A549 treated with dexamethasone at 1 μM for 4 hours (cell line): ENCODE results near the gene LIN28A. TPM values are rescaled to one million over a fixed set of nuclear protein-coding genes. Genes with fewer than 3 reads are reported as not detected.

Experiments used
- total RNA-seq: library from RNA; stranded (reverse); fragments of 200-300 nt; extraction: Qiagen RNA extraction; gene quantifications from 5 replicates; pipeline ENCODE4 v1.2.3, GENCODE V29; 2022

The LIN28A gene
- not detected in 5 replicates for total RNA-seq

GRCh38 chr1:26410706-26411623 lies at the start of gene LIN28A:
Gene LIN28A (plus strand): TSS chr1:26410817. CDS start chr1:26410892, 75 bp downstream.

GRCh38 chr1:26372611-26373010 lies 38.0 kb upstream of the LIN28A start, which contains the start of gene ZNF683:
Gene ZNF683 (minus strand): TSS chr1:26372750. CDS start chr1:26368571, 4,179 bp downstream.

GRCh38 chr1:26431979-26432695 lies 21.5 kb downstream of the LIN28A start, which contains the start of gene DHDDS:
Gene DHDDS (plus strand): TSS chr1:26432321. CDS start chr1:26432946, 625 bp downstream.

GRCh38 chr1:26472320-26472900 lies 61.8 kb downstream of the LIN28A start, which contains the start of gene HMGN2:
Gene HMGN2 (plus strand): TSS chr1:26472440. CDS start chr1:26472613, 173 bp downstream.

Other genes starting within 250 kb of the LIN28A start
- gene C1orf232, start 241.9 kb upstream of the LIN28A start, total RNA-seq: not detected in 5 replicates
- 46.6 to 63.3 TPM (median 55.0 TPM) in 5 replicates for gene ZNF593, start 240.9 kb upstream of the LIN28A start, total RNA-seq
- gene ZNF593OS, start 239.0 kb upstream of the LIN28A start, total RNA-seq: 0.10 to 0.70 TPM in 2 of 5 replicates, not detected in the others
- 0.17 to 0.57 TPM (median 0.31 TPM) in 4 of 5 replicates, not detected in the other for gene CNKSR1, start 233.3 kb upstream of the LIN28A start, total RNA-seq
- not detected in 5 replicates for gene CATSPER4, start 220.2 kb upstream of the LIN28A start, total RNA-seq
- 10.7 to 12.9 TPM (median 12.3 TPM) in 5 replicates for gene CEP85, start 176.6 kb upstream of the LIN28A start, total RNA-seq
- 113 to 153 TPM (median 142 TPM) in 5 replicates for gene SH3BGRL3, start 130.7 kb upstream of the LIN28A start, total RNA-seq
- gene UBXN11, start 104.2 kb upstream of the LIN28A start, total RNA-seq: 9.7 to 14.8 TPM (median 13.5 TPM) in 5 replicates
- 0.38 TPM in 1 of 5 replicates, not detected in the others for gene CD52, start 92.9 kb upstream of the LIN28A start, total RNA-seq
- gene CRYBG2, start 56.7 kb upstream of the LIN28A start, total RNA-seq: 1.1 to 2.1 TPM (median 1.5 TPM) in 5 replicates
- not detected in 5 replicates for gene ZNF683, start 38.1 kb upstream of the LIN28A start, total RNA-seq
- gene DHDDS, start 21.5 kb downstream of the LIN28A start, total RNA-seq: 22.1 to 26.1 TPM (median 23.0 TPM) in 5 replicates
- 304 to 392 TPM (median 323 TPM) in 5 replicates for gene HMGN2, start 61.6 kb downstream of the LIN28A start, total RNA-seq
- gene RPS6KA1, start 118.9 kb downstream of the LIN28A start, total RNA-seq: 12.4 to 17.8 TPM (median 17.3 TPM) in 5 replicates